ENCODE data around the gene RRM2.
A peak's percentile ranks its signal among the peaks of the same experiment; 100 is the strongest.

DNA sequence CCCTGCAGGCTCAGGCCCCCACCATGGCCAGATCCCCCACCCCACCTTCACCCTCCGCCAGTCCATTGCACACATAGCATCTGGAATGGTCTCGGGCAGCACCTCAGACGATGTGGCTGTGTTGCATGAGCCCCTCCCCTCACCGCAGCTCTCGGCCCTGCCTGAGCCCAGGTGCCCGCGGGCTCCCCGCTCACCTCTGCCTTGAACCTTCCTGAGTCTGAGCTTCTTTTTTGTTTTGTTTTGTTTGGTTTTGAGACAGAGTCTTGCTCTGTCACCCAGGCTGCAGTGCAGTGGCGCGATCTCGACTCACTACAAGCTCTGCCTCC lies 20.1 kb downstream of the RRM2 start:
- TF ChIP-seq CTCF (conservative IDR thresholded peaks at IDR 0.05; ENCODE audit: low read length) (0 out of 2 replicates have a peak, but pooled peaks have one; percentile 3), EZH2phosphoT487 (IDR thresholded peaks at IDR 0.05; ENCODE audit: borderline replicate concordance) (no peak)

Measured in Loucy (cell line).